VCaP (cell line): Measurements from ENCODE around the gene SOX9.

Experiments used
- H3K27ac ChIP-seq: fragments of 450-650 bp; 2 replicates; pipeline ENCODE4 v1.5.1; 2017
- TF ChIP-seq, protein P1 (sequence below): fragments of 450-650 bp; conservative IDR thresholded peaks from 2 replicates; pipeline ENCODE4 v1.5.1; 2017; ENCODE audit warnings: mild to moderate bottlenecking, moderate library complexity

SOX9 gene

GRCh38 chr17:72175263-72175662 is 54.4 kb downstream of the SOX9 start:
- TF ChIP-seq, protein P1, sequence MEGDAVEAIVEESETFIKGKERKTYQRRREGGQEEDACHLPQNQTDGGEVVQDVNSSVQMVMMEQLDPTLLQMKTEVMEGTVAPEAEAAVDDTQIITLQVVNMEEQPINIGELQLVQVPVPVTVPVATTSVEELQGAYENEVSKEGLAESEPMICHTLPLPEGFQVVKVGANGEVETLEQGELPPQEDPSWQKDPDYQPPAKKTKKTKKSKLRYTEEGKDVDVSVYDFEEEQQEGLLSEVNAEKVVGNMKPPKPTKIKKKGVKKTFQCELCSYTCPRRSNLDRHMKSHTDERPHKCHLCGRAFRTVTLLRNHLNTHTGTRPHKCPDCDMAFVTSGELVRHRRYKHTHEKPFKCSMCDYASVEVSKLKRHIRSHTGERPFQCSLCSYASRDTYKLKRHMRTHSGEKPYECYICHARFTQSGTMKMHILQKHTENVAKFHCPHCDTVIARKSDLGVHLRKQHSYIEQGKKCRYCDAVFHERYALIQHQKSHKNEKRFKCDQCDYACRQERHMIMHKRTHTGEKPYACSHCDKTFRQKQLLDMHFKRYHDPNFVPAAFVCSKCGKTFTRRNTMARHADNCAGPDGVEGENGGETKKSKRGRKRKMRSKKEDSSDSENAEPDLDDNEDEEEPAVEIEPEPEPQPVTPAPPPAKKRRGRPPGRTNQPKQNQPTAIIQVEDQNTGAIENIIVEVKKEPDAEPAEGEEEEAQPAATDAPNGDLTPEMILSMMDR: no peak
- H3K27ac ChIP-seq: peak overlapping the region; percentile 8; the same call in 1 of the 2 replicates
